SH-SY5Y (cell line): ENCODE data around the gene CHRND.

Experiments
- GATA2 ChIP-seq: IDR thresholded peaks from 2 replicates; pipeline ENCODE4 v1.6.1; 2011; ENCODE audit warnings: mild to moderate bottlenecking, low read depth, low read length
- GATA3 ChIP-seq: IDR thresholded peaks from 2 replicates; pipeline ENCODE4 v1.6.1; 2011; ENCODE audit warnings: low read depth, mild to moderate bottlenecking, low read length, moderate library complexity

DNA sequence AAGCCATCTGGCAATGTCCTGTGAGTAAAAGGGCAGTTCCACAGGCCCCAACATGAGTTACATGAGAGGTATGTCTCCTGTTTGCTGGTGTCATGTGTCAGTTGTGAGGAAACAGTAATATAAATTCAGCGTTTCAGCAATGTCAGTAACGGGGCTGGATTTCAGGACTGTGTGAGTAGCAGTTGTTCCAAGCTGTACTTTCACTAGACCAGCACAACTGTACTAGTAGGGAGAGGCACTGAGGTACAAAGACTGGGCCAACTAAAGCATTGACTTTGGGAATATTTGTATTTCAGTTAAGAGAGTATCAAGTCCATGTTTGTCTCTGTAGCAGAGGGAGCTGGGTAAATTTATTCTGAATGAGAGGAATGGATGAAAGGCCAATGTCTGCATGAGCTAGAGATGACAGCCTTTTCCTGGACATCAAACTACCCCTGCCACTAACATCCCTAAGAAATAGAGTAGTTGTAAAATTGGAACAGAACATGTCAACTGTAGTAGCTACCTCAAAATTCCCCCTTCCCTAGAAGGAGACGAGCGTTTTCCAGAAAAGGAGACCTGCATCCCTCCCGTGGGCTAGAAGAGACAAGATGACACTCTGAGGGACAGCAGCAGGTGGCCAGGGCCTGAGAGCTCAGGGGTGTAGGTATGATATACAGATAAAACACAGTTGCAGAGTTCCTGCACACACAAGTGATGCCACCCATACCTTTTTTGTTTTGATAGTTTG is 48.9 kb downstream of the CHRND start:
- TF ChIP-seq GATA2 (no peak), GATA3 (no peak)
